ENCODE data around the gene C17orf50.

C17orf50 gene

DNA sequence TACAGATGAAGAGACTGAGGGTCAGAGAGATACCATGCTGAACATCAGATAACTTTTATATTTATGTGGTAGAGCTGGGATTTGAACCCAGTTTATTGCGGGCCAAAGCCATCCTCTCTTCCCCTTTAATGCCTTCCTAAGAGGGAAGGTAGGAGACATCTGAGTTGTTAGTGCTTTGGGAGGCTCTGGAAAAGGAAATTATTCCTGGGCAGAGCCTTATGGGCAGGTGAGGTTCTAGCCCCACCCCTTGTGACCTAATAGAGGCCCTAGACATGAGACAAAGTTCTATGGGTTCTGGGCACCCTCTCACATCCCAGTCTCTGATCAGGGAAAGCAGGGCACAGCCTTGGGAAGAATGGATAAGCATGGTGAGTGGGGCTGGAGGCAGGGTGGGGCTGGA lies at the start of gene C17orf50:
C17orf50 (plus strand) TSS at position 301 of the 400 bp plus-strand sequence; CDS start at position 356, 55 bp downstream.
- Mint-ChIP-seq H3K27ac (no peak within 1 kb of the TSS), H3K36me3 (no peaks in the 10 kb centered on the region), H3K27me3 (no peaks in the 10 kb centered on the region), H3K4me1 (peaks cover 11 to 16% of the 10 kb centered on the region in 2 donors), H3K4me3 (no peak within 1 kb of the TSS), H3K9me3 (no peaks in the 10 kb centered on the region)
- ATAC-seq (replicated peaks) (no peak), DNase-seq (no peak)

DNA sequence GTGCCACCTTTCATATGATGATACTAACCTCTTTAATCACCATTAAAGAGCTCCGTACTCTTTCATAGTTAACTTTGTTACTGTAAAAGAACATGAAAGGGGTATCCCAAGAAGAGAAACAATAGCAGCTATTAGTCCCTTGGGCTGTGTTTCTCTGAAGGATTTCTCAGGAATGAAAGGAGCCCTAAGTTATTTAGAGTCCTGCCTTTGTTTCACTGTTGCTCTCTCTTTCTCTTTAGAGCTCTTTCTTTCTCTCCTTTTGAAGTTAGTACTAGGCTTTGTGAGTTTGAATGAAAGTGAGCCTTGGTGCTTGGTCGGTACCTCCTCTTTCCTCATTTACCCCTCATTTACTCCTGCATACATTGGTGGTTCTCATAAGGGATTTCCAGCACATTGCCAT lies 49.7 kb upstream of the C17orf50 start:
- Mint-ChIP-seq H3K9me3 (no peaks in the 10 kb centered on the region), H3K4me1 (peaks cover 18 to 29% of the 10 kb centered on the region in 2 donors), H3K4me3 (no peak overlapping the region), H3K27ac (no peak overlapping the region), H3K27me3 (no peaks in the 10 kb centered on the region), H3K36me3 (peaks cover 20 to 37% of the 10 kb centered on the region in 2 donors)
- DNase-seq (no peak), ATAC-seq (replicated peaks) (no peak)

DNA sequence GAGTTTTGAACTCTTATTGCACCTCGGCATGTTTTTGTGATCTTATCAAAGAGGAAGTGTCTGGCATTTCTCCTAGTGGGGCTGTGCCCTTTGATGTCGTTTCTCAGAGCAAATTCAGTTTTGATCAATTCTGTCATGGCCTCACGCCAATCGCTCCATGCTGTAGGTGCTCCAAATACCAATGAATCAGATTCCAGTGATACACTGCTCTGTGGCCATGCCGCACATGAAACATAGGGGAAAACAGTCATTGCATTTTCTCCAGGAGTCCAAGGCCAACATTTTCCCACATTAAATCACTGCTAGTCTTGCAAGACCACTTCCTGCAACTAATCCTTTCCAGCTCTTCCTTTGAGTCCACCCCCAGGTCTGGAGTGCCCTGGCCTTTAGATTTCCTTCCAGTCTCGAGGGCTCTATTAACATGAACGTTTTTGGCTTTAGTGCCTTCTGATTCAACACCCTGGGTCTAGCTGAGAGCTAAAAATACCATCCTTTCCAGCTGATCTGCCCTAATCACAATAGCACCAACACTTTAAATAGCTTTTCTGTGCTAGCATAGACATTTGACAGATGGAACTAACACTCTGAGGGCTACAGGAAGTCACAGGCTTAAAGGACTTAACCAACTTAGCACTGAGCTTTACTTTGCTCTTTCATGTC lies 47.5 kb upstream of the C17orf50 start:
- DNase-seq (no peak), ATAC-seq (replicated peaks) (no peak)
- Mint-ChIP-seq H3K27me3 (no peaks in the 10 kb centered on the region), H3K9me3 (no peaks in the 10 kb centered on the region), H3K4me3 (no peak overlapping the region), H3K4me1 (peaks cover 10 to 11% of the 10 kb centered on the region in 2 donors), H3K36me3 (peaks cover 28 to 45% of the 10 kb centered on the region in 2 donors), H3K27ac (no peak overlapping the region)

DNA sequence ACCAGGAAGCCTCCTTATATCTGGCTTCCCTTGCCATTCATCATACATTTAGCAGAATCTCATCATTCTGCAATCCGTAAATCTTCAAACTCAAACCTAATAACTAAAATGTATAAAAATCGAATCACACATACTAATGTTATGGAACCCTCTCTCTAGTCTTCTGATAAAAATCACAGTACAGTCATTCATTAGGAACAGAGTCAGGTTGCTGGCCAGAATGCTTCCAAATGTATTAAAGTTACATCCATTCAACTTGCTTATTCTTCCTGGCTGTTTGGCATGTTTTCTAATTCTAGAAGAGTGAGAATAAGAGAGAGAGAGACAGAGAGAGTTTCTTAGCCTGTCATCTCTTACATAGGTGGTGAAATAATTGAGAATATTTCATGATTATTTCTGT lies 45.7 kb upstream of the C17orf50 start:
- DNase-seq (no peak), ATAC-seq (replicated peaks) (no peak)
- Mint-ChIP-seq H3K4me1 (no peaks in the 10 kb centered on the region), H3K27ac (no peak overlapping the region), H3K27me3 (no peaks in the 10 kb centered on the region), H3K36me3 (peaks cover 36 to 45% of the 10 kb centered on the region in 2 donors), H3K9me3 (no peaks in the 10 kb centered on the region), H3K4me3 (no peak overlapping the region)

DNA sequence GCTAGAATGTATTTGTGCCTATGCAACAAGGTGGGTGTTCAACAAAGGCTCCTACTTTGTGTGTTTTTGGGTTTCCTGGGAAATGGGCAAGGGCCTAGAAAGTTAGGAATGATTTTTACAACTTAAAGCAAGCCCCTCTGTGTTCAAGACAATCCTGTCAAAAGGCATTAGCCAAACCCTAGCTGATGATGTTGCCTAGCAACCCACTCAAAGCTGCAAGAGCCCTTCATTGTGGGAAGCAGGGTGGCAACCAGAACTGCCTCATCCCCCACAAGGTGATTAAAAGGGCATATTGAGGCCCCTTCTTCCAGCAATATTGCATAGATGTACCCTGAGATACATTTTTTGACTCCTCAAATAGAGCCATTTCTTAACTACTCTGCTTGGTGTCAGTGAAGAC lies 45.3 kb upstream of the C17orf50 start:
- no peak overlapping the region for H3K4me3 Mint-ChIP-seq
- H3K27ac Mint-ChIP-seq = no peak overlapping the region
- DNase-seq = no peak
- no peaks in the 10 kb centered on the region for H3K27me3 Mint-ChIP-seq
- H3K36me3 Mint-ChIP-seq = peaks cover 36 to 43% of the 10 kb centered on the region in 2 donors
- no peaks in the 10 kb centered on the region for H3K4me1 Mint-ChIP-seq
- ATAC-seq (replicated peaks) = no peak
- H3K9me3 Mint-ChIP-seq = no peaks in the 10 kb centered on the region

DNA sequence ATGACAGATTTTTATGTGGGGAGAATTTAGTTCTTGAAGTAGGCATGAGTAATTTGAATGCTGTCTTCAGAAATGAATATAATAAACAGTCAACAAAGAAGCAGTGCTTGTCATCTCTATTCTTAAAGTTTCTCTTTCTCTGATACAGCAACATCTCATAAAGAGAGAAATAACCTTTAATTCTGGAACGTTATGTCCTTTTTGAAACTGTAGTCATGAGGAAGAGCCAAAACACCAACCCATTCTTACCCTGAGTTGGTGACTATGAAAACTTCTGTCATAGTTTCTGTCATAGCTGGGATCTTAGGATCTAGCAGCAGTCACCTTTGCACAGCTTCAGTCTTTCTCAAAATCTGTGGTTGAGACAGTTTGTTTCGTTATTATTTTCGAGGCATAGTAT lies 44.5 kb upstream of the C17orf50 start:
- no peak for ATAC-seq (replicated peaks)
- no peak overlapping the region for H3K4me3 Mint-ChIP-seq
- H3K4me1 Mint-ChIP-seq = no peaks in the 10 kb centered on the region
- H3K9me3 Mint-ChIP-seq = no peaks in the 10 kb centered on the region
- H3K36me3 Mint-ChIP-seq = peaks cover 36 to 40% of the 10 kb centered on the region in 2 donors
- H3K27ac Mint-ChIP-seq = no peak overlapping the region
- H3K27me3 Mint-ChIP-seq = no peaks in the 10 kb centered on the region
- no peak for DNase-seq

DNA sequence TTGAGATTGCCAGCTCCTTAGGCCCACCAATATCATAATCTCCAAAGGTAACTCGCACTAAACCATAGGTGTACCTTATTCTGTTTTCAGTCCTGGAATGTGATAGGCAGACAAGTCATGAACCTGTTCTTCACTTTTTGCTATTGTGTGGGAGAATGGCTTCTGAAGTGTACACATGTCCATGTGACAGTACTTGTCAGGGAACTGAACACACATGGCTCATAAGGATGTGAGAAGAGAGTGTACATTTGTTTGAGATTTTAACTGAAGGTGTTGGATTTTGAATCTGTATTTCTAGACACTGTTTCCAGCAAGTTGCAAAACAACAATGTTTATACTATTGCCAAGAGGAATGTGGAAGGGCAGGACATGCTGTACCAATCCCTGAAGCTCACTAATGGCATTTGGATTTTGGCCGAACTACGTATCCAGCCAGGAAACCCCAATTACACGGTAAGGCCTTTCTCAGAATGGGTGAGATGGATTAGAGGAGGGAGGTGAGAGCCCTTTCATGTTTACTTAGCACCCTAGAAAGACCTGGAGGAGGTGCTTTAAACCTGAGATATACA lies 43.7 kb upstream of the C17orf50 start:
- peaks cover 35 to 42% of the 10 kb centered on the region in 2 donors for H3K36me3 Mint-ChIP-seq
- no peaks in the 10 kb centered on the region for H3K9me3 Mint-ChIP-seq
- ATAC-seq (replicated peaks) (no peak), DNase-seq (no peak)
- H3K4me1 Mint-ChIP-seq = no peaks in the 10 kb centered on the region
- H3K27me3 Mint-ChIP-seq = no peaks in the 10 kb centered on the region
- no peak overlapping the region for H3K4me3 Mint-ChIP-seq
- H3K27ac Mint-ChIP-seq = no peak overlapping the region

DNA sequence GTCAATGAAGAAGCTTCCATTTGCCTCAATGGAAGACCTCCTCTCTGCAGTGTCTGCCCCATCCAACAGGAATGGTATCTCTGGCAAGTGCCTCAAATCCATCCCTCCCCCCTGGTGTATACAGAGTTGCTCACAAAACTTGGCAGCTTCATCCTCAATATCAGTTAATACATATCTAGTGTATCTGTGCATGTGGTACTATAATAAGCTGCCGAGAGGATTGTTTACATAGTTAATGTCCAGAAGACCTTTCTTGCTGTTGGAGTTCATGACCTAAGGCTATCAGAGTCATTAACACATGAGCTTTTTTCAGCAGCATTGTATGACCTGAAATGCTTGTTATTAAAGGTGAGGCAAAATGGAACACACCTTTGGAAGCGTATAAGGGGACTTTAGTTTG lies 43.2 kb upstream of the C17orf50 start:
- Mint-ChIP-seq H3K27ac (no peak overlapping the region), H3K4me1 (no peaks in the 10 kb centered on the region), H3K4me3 (no peak overlapping the region), H3K36me3 (peaks cover 36 to 44% of the 10 kb centered on the region in 2 donors), H3K9me3 (no peaks in the 10 kb centered on the region), H3K27me3 (no peaks in the 10 kb centered on the region)
- ATAC-seq (replicated peaks) = no peak
- no peak for DNase-seq

DNA sequence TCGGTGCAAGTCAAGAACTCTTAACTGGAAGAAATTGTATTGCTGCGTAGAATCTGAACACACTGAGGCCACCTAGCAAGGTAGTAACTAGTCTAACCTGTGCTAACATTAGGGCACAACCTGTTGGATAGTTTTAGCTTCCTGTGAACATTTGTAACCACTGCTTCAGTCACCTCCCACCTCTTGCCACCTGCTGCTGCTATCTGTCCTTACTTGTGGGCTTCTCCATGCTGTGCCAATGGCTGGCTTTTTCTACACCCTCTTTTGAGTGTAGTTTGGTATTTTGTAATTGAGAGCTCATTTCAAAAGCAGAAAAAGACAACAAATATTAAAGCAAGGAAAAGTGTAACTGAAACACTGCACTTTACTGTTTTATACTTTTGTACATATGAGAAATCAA lies 37.0 kb upstream of the C17orf50 start:
- DNase-seq = no peak

DNA sequence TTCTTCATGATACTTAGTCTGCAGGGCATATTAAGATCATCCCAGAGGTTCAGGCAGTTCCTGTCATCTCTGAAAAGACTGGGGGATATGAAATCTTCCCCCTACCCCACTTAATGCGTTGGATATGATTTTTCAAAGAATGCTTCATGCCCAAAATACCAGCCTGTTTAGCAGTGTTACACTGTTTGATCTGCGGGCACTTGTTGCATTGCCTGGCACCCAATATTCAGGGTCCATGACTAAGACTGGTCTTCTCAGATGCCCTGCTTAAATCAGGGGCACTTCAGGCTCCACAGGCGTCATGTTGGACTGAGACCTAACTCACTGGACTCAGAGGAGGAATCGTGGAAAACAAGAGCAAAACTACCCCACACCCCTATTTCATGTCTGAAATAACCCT lies 35.6 kb upstream of the C17orf50 start:
- Mint-ChIP-seq H3K4me3 (no peak overlapping the region), H3K9me3 (no peaks in the 10 kb centered on the region), H3K27ac (no peak overlapping the region), H3K27me3 (no peaks in the 10 kb centered on the region), H3K4me1 (peaks cover 3 to 7% of the 10 kb centered on the region in 2 donors), H3K36me3 (peaks cover 47 to 62% of the 10 kb centered on the region in 2 donors)
- no peak for ATAC-seq (replicated peaks)
- no peak for DNase-seq

More for the DNA sequence above, 37.0 kb upstream of the C17orf50 start:
- Mint-ChIP-seq H3K27ac (no peak overlapping the region), H3K9me3 (no peaks in the 10 kb centered on the region), H3K27me3 (no peaks in the 10 kb centered on the region), H3K4me3 (no peak overlapping the region), H3K36me3 (peaks cover 48 to 67% of the 10 kb centered on the region in 2 donors), H3K4me1 (peaks cover 0 to 3% of the 10 kb centered on the region in 2 donors)
- ATAC-seq (replicated peaks) = no peak

DNA sequence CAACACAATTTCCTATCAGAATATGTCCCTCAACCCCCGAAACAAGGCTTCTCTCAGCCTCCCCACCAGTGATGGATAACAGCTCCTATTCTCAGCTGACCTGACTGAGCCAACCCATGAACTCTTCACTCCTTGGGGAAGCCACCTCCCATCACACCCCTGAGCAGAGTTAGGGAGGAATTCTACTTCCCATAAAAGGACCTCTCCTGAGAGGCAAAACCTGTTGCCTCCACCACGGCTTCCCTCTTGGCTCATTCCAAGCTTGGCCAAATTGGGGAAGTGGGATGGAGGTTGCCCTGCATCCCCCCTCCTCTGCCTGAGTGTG lies 34.9 kb upstream of the C17orf50 start:
- ATAC-seq (replicated peaks) = no peak
- no peaks in the 10 kb centered on the region for H3K9me3 Mint-ChIP-seq
- H3K27me3 Mint-ChIP-seq = peaks cover 4 to 7% of the 10 kb centered on the region in 2 donors
- H3K4me3 Mint-ChIP-seq = no peak overlapping the region
- H3K36me3 Mint-ChIP-seq = peaks cover 43 to 63% of the 10 kb centered on the region in 2 donors
- peaks cover 9 to 14% of the 10 kb centered on the region in 2 donors for H3K4me1 Mint-ChIP-seq
- no peak for DNase-seq
- H3K27ac Mint-ChIP-seq = no peak overlapping the region

DNA sequence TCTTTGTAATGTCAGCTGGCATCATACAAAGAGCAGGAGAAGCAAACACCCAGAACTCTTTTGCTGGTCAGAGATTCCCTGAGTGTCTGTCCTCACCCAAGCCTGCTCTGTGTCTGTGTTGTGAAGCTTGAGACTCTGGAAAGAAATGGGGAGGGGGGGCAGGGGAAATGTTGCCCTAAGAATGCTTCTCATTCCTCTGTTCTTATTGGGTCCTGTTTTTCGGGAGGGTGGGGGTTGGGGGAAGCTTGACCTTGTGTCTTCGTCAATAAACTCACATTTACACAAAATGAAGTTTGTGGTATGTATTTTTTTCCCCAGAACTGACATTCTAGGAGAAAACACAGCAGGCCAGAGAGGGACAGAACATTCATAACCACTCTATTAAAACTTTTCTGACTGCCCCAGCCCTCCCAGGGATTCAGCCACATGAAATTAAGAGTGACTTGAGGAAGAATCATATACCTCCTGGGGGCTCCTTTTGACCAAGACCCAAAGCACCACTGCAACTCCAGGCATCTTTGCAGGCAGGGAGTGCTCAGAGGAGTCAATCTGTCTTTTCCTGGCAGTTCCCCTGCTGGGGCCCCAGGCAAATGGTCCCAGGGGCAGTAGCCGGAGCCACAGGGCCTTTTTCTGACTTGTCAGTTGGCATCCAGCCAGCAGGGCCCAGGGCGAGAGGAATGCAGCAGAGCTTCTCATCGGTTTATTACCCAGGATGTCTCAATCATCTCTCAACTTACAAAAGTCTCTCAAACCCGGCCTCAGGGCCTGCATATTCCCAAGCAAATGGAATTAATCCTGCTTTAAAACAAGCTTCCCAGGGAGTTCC lies 34.3 kb upstream of the C17orf50 start:
- H3K36me3 Mint-ChIP-seq = peaks cover 42 to 66% of the 10 kb centered on the region in 2 donors
- no peak for DNase-seq
- ATAC-seq (replicated peaks) = no peak
- H3K27me3 Mint-ChIP-seq = peaks cover 10 to 12% of the 10 kb centered on the region in 2 donors
- peaks cover 15 to 19% of the 10 kb centered on the region in 2 donors for H3K4me1 Mint-ChIP-seq
- H3K4me3 Mint-ChIP-seq = no peak overlapping the region
- H3K27ac Mint-ChIP-seq = no peak overlapping the region
- no peaks in the 10 kb centered on the region for H3K9me3 Mint-ChIP-seq

DNA sequence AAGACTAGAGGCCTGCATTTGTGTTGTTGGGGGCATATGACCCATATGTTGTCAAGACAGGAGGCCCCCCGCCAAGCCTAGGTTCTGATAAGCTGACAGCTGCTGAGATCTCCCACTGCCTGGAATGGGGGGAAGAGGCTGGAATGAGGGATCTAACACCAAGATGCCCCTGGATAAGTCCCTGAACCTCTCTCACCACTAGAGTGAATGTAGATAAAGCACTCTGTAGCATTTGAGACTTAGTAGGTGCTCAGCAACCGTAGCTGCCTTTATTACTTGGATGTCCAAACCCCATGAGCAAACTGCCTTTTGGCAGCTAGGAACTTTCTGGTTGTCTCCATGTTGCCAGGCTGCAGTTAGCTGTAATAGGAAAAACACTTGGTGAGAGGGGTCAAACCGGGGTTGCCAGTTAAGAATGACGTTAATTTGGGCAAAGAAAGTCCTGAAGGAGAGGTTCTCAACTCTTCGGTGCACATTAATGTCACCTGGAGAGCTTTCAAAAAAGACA lies 33.7 kb upstream of the C17orf50 start:
- no peak overlapping the region for H3K4me3 Mint-ChIP-seq
- ATAC-seq (replicated peaks) = no peak

DNA sequence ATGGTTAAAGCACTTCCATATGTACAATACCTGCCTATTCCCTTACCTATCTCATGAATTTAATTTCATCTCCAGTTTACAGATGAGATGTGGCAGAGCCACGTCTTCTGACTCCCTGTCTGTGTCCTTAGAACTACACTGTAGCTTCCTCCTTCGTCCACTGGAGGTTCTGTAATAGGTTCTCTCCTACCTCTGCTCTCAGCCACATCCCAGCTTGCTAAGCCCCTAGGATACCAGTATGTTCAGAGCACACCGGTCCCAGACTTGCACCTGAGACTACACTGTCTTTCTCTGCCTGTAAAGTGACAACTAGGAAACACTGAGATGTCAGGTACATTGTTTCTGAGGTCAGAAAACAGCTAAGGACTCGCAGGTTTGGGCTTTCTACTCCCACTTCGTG lies 33.1 kb upstream of the C17orf50 start:
- no peak for ATAC-seq (replicated peaks)
- DNase-seq = no peak
- peaks cover 37 to 59% of the 10 kb centered on the region in 2 donors for H3K36me3 Mint-ChIP-seq
- no peak overlapping the region for H3K4me3 Mint-ChIP-seq
- no peak overlapping the region for H3K27ac Mint-ChIP-seq
- H3K9me3 Mint-ChIP-seq = no peaks in the 10 kb centered on the region
- peaks cover 10 to 13% of the 10 kb centered on the region in 2 donors for H3K27me3 Mint-ChIP-seq
- H3K4me1 Mint-ChIP-seq = peaks cover 15 to 26% of the 10 kb centered on the region in 2 donors

More for the DNA sequence above, 33.7 kb upstream of the C17orf50 start:
- peaks cover 10 to 13% of the 10 kb centered on the region in 2 donors for H3K27me3 Mint-ChIP-seq
- DNase-seq = no peak
- no peak overlapping the region for H3K27ac Mint-ChIP-seq
- H3K36me3 Mint-ChIP-seq = peaks cover 38 to 61% of the 10 kb centered on the region in 2 donors
- H3K9me3 Mint-ChIP-seq = no peaks in the 10 kb centered on the region
- peaks cover 15 to 20% of the 10 kb centered on the region in 2 donors for H3K4me1 Mint-ChIP-seq
